ENCODE results near the gene MYO16. TPM values are rescaled to one million over a fixed set of nuclear protein-coding genes. Genes with fewer than 3 reads are reported as not detected.
"Not testable (repeated sequence)": the region's sequence is repeated elsewhere in the genome, so short reads cannot be mapped to it uniquely, and the experiment has no call there.

MYO16 gene
- total and polyA plus RNA-seq, 12 donors, result 0.29 to 5.9 (median 1.4) TPM

GRCh38 chr13:108902405-108903155 lies 273.2 kb downstream of the MYO16 start:
- Histone ChIP-seq H3K9me3 (peaks cover 0 to 11% (median 0%) of the 10 kb centered on the region in 11 donors), H3K27ac (no peak overlapping the region), H3K4me1 (no peaks in the 10 kb centered on the region), H3K27me3 (no peaks in the 10 kb centered on the region), H3K36me3 (no peaks in the 10 kb centered on the region), H3K4me3 (no peak overlapping the region)
- 79 to 83% methylated on average over 7 of the region's 7 CpGs for WGBS, 2 donors
- no peak for TF ChIP-seq CTCF (IDR thresholded peaks at IDR 0.05)
- no peak for ATAC-seq
- intact Hi-C loops (cut with DNase I), result no loop called here
- DNase-seq, result no peak

- H3K4me1 ChIP-seq, result no peaks in the 10 kb centered on the region
- H3K27ac ChIP-seq, result no peak overlapping the region
- no peaks in the 10 kb centered on the region for H3K36me3 ChIP-seq
- TF ChIP-seq CTCF (IDR thresholded peaks at IDR 0.05), result no peak
- DNase-seq, result no peak
- ATAC-seq, result no peak
- peaks cover 0 to 11% (median 0%) of the 10 kb centered on the region in 11 donors for H3K9me3 ChIP-seq
- WGBS, 2 donors, result 22 to 32% methylated on average over 1 of the region's 1 CpG
- H3K4me3 ChIP-seq, result no peak overlapping the region
- no peaks in the 10 kb centered on the region for H3K27me3 ChIP-seq
- intact Hi-C loops (cut with DNase I), result no loop called here
Measured at GRCh38 chr13:108903613-108904012, 274.2 kb downstream of the MYO16 start.

GRCh38 chr13:108911807-108912206 lies 282.4 kb downstream of the MYO16 start:
- DNase-seq (no peak), ATAC-seq (no peak)
- no peak overlapping the region for H3K27ac ChIP-seq
- no peaks in the 10 kb centered on the region for H3K36me3 ChIP-seq
- TF ChIP-seq CTCF (IDR thresholded peaks at IDR 0.05), result no peak
- peaks cover 0 to 21% (median 13%) of the 10 kb centered on the region in 9 donors for H3K4me1 ChIP-seq
- intact Hi-C loops (cut with DNase I), result loop anchor here in 1 of 10 donors (5.0 kb wide), 1 partner anchor 50 kb away; no protein-coding TSS in a partner anchor
- H3K9me3 ChIP-seq, result no peaks in the 10 kb centered on the region
- H3K4me3 ChIP-seq, result no peak overlapping the region
- 92 to 93% methylated on average over 2 of the region's 2 CpGs for WGBS, 2 donors
- H3K27me3 ChIP-seq, result no peaks in the 10 kb centered on the region

- not testable (repeated sequence) for H3K27me3 ChIP-seq, H3K36me3 ChIP-seq, H3K4me3 ChIP-seq, DNase-seq, H3K27ac ChIP-seq, ATAC-seq, H3K9me3 ChIP-seq
- peaks cover 0 to 21% (median 13%) of the 10 kb centered on the region in 9 donors for H3K4me1 ChIP-seq
- intact Hi-C loops (cut with DNase I), result loop anchor here in 1 of 10 donors (5.0 kb wide), 1 partner anchor 49 kb away; no protein-coding TSS in a partner anchor
- WGBS, 2 donors, result 78 to 88% methylated on average over 4 of the region's 4 CpGs
Measured at GRCh38 chr13:108913731-108914130, 284.3 kb downstream of the MYO16 start.

GRCh38 chr13:108915095-108915633 lies 285.8 kb downstream of the MYO16 start:
- ATAC-seq, result peak in 3 of 8 donors; percentile 24 to 56 (median 41)
- H3K4me3 ChIP-seq, result peak overlapping the region in 4 of 10 donors; percentile 17 to 29 (median 24)

More at GRCh38 chr13:108915095-108915633, 285.8 kb downstream of the MYO16 start:
- DNase-seq, result no peak
- peak in 8 of 9 donors; percentile 6 to 54 (median 43) for TF ChIP-seq CTCF (IDR thresholded peaks at IDR 0.05)
- no peaks in the 10 kb centered on the region for H3K27me3 ChIP-seq
- H3K4me1 ChIP-seq, result peaks cover 0 to 21% (median 13%) of the 10 kb centered on the region in 9 donors
- H3K9me3 ChIP-seq, result no peaks in the 10 kb centered on the region
- intact Hi-C loops (cut with DNase I), result no loop called here
- H3K27ac ChIP-seq, result peak overlapping the region in 5 of 10 donors; percentile 21 to 71 (median 62)
- WGBS, 2 donors, result 33 to 35% methylated on average over 7 of the region's 7 CpGs
- H3K36me3 ChIP-seq, result no peaks in the 10 kb centered on the region
